ENCODE data around the gene CHIC2. TPM values are rescaled to one million over a fixed set of nuclear protein-coding genes. Genes with fewer than 3 reads are reported as not detected.

The CHIC2 gene
- total RNA-seq, 4 donors from 2014 or later, result 31.3 to 42.7 (median 33.0) TPM

DNA sequence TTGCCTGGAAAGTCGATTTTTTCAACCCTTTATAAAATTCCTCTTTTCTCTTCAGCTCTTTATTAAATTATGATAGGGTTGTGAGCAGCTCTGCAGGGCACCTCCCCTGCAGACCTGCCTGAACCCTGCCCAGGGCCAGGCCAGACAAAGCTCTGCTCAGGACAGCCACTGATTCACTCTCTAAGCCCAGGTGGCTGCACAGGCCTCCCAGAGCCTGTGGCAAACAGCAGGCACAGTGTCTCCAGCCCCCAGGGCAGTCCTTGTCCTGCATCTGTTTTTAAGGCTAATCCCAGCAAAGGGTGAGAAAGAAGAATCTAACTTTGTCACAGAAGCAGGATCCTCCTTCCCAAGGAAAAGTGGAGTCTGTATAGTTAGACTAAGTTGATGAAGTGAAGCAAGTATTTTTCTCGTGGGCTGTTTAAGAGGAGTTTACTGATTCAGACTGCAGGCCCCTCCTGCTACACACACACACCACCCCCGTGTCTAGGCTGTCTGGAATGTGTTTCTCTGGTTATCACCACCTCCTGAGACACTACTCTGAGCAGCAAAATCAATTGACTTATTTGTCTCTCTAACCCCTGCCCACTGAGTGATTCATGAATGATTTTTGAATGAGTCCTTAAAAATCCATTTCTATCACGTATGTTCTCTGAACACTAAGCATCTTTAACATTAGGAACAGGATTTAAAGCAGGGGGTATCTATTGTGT is 101.7 kb downstream of the CHIC2 start:
- no peak for DNase-seq
- Histone ChIP-seq H3K4me1 (no peaks in the 10 kb centered on the region), H3K27ac (no peak overlapping the region), H3K4me3 (replicated peaks in 1 of 3) (no peak overlapping the region), H3K36me3 (no peaks in the 10 kb centered on the region), H3K9me3 (no peaks in the 10 kb centered on the region), H3K27me3 (no peaks in the 10 kb centered on the region)
- TF ChIP-seq POLR2A (IDR thresholded peaks at IDR 0.05), result no peak
- TF ChIP-seq, protein P1, sequence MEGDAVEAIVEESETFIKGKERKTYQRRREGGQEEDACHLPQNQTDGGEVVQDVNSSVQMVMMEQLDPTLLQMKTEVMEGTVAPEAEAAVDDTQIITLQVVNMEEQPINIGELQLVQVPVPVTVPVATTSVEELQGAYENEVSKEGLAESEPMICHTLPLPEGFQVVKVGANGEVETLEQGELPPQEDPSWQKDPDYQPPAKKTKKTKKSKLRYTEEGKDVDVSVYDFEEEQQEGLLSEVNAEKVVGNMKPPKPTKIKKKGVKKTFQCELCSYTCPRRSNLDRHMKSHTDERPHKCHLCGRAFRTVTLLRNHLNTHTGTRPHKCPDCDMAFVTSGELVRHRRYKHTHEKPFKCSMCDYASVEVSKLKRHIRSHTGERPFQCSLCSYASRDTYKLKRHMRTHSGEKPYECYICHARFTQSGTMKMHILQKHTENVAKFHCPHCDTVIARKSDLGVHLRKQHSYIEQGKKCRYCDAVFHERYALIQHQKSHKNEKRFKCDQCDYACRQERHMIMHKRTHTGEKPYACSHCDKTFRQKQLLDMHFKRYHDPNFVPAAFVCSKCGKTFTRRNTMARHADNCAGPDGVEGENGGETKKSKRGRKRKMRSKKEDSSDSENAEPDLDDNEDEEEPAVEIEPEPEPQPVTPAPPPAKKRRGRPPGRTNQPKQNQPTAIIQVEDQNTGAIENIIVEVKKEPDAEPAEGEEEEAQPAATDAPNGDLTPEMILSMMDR (IDR thresholded peaks at IDR 0.05), result no peak
- 52 to 60% methylated on average over 4 of the region's 4 CpGs for WGBS, 2 donors
- intact Hi-C loops (cut with DNase I), result no loop called here

DNA sequence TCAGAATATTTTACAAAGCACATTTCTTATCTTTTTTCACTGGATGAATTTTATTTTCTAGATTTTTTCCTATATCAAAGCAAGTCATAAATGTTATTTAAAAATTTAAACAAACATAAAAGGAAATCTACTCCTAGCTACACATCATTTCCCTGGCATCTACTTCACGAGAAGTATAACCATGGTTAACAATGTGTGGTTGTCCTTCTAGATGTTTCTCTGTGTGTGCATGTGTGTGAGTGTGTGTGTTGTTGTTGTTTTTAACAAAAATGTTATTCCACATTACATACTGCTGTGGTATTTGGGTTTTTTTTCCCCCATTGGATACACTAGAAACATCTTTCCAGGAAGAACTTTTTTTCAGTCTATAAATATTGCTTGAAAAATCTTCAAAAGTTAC is 103.1 kb downstream of the CHIC2 start:
- no peak for TF ChIP-seq POLR2A (IDR thresholded peaks at IDR 0.05)
- TF ChIP-seq, protein P1 (IDR thresholded peaks at IDR 0.05), result no peak
- Histone ChIP-seq H3K4me1 (no peaks in the 10 kb centered on the region), H3K4me3 (replicated peaks in 1 of 3) (no peak overlapping the region), H3K9me3 (no peaks in the 10 kb centered on the region), H3K27ac (no peak overlapping the region), H3K27me3 (no peaks in the 10 kb centered on the region), H3K36me3 (no peaks in the 10 kb centered on the region)
- DNase-seq, result no peak
- intact Hi-C loops (cut with DNase I), result no loop called here
- 97 to 99% methylated on average over 1 of the region's 1 CpG for WGBS, 2 donors

DNA sequence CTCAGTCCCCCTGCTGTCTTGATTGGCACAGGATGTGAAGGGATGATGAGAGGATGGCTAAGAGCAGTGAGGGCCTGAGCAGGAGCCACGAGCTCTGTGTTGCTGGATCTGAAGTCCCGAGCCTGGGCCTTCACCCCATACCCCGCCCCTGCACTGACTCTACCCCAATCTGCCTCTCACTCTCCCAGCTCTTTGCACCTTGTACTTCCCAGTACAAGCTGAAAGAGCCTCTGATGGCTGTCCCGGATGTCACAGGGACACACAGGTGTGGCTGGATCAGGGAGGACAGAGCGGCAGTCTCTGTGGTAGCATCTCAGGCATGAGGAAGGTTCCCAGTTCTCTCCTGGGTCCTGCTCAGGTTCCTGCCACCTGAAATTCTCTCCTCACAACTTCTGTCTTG is 103.6 kb downstream of the CHIC2 start:
- no peaks in the 10 kb centered on the region for H3K36me3 ChIP-seq
- H3K27ac ChIP-seq, result no peak overlapping the region
- WGBS, 2 donors, result 87 to 92% methylated on average over 5 of the region's 5 CpGs
- no peak overlapping the region for H3K4me3 ChIP-seq (replicated peaks in 1 of 3)
- no peaks in the 10 kb centered on the region for H3K9me3 ChIP-seq
- no peak for DNase-seq
- H3K27me3 ChIP-seq, result no peaks in the 10 kb centered on the region
- TF ChIP-seq, protein P1 (IDR thresholded peaks at IDR 0.05), result no peak
- no peak for TF ChIP-seq POLR2A (IDR thresholded peaks at IDR 0.05)
- intact Hi-C loops (cut with DNase I), result no loop called here
- no peaks in the 10 kb centered on the region for H3K4me1 ChIP-seq

Small RNA genes within 50 kb of the gene (small RNA-seq; reads per million reads assigned to genes)
- gene AC110792.1, result not detected
- not detected for gene AC110792.3

Other genes starting within 250 kb of the CHIC2 start
- not detected for gene GSX2, start 35.6 kb upstream of the CHIC2 start, total RNA-seq
- gene PDGFRA, start 164.7 kb upstream of the CHIC2 start, total RNA-seq, result 100 to 1,000 TPM in 1 of 4 donors, 10 to 100 TPM in 3; 33.1 to 108 (median 64.3) TPM